GM12891 (cell line): ENCODE measurements around the gene IMPDH1.
A peak's percentile ranks its signal among the peaks of the same experiment; 100 is the strongest.

ENCODE experiments used
- POLR2A ChIP-seq: IDR thresholded peaks from 2 replicates; pipeline ENCODE4 v1.6.1; 2011; ENCODE audit warnings: low read depth, low read length, control low read depth
- SPI1 ChIP-seq: IDR thresholded peaks from 2 replicates; pipeline ENCODE4 v1.6.1; 2011; ENCODE audit warnings: low read depth, low read length, control low read depth

GRCh38 chr7:128343554-128344430, 66.0 kb downstream of the IMPDH1 start, which contains the start of gene RBM28:
- TF ChIP-seq POLR2A = peak; percentile 89
- TF ChIP-seq SPI1 = no peak
